KOPT-K1 (cell line): Measurements from ENCODE around the gene PTPN12.
"Not testable (repeated sequence)": the region's sequence is repeated elsewhere in the genome, so short reads cannot be mapped to it uniquely, and the experiment has no call there.

Experiments
- H3K27ac ChIP-seq: fragments of 200-600 bp; sonication (generic); 2 replicates; pipeline ENCODE4 v1.5.1; 2016; ENCODE audit warnings: antibody characterized with exemption, mild to moderate bottlenecking, low read depth, low read length; ENCODE audit not compliant: poor library complexity, severe bottlenecking
- H3K36me3 ChIP-seq: fragments of 200-600 bp; sonication (generic); 2 replicates; pipeline ENCODE4 v1.5.1; 2017; ENCODE audit warnings: antibody characterized with exemption, mild to moderate bottlenecking, low read length, moderate library complexity; ENCODE audit not compliant: insufficient read depth
- H3K9me3 ChIP-seq: fragments of 200-600 bp; sonication (generic); 2 replicates; pipeline ENCODE4 v1.5.1; 2017; ENCODE audit warnings: antibody characterized with exemption, low read length, mild to moderate bottlenecking; ENCODE audit not compliant: insufficient read depth, poor library complexity, severe bottlenecking

Gene PTPN12

GRCh38 chr7:77537136-77537777, at the start of gene PTPN12:
TSS of gene PTPN12 (plus strand) at chr7:77537295. CDS start at chr7:77537547, 252 bp downstream.
- H3K27ac ChIP-seq = peak within 1 kb of the TSS; percentile 36
- no peaks in the 10 kb centered on the region for H3K9me3 ChIP-seq
- H3K36me3 ChIP-seq = no peaks in the 10 kb centered on the region

- no peaks in the 10 kb centered on the region for H3K36me3 ChIP-seq
- peaks cover 5% of the 10 kb centered on the region for H3K9me3 ChIP-seq
- H3K27ac ChIP-seq = no peak overlapping the region
Observed at GRCh38 chr7:77488986-77489385, 48.1 kb upstream of the PTPN12 start.

- H3K9me3 ChIP-seq = peaks cover 15% of the 10 kb centered on the region
- no peak overlapping the region for H3K27ac ChIP-seq
- no peaks in the 10 kb centered on the region for H3K36me3 ChIP-seq
Observed at GRCh38 chr7:77497079-77497478, 40.0 kb upstream of the PTPN12 start.

GRCh38 chr7:77498659-77499379, 38.3 kb upstream of the PTPN12 start:
- H3K27ac ChIP-seq = no peak overlapping the region
- H3K36me3 ChIP-seq = no peaks in the 10 kb centered on the region
- peaks cover 11% of the 10 kb centered on the region for H3K9me3 ChIP-seq

GRCh38 chr7:77501192-77501515, 35.9 kb upstream of the PTPN12 start:
- no peaks in the 10 kb centered on the region for H3K36me3 ChIP-seq
- no peaks in the 10 kb centered on the region for H3K9me3 ChIP-seq
- H3K27ac ChIP-seq = no peak overlapping the region

- no peaks in the 10 kb centered on the region for H3K9me3 ChIP-seq
- H3K36me3 ChIP-seq = no peaks in the 10 kb centered on the region
- no peak overlapping the region for H3K27ac ChIP-seq
Observed at GRCh38 chr7:77504951-77505350, 32.1 kb upstream of the PTPN12 start.

- no peak overlapping the region for H3K27ac ChIP-seq
Observed at GRCh38 chr7:77506899-77507298, 30.2 kb upstream of the PTPN12 start.

GRCh38 chr7:77513002-77513670, 24.0 kb upstream of the PTPN12 start:
- not testable (repeated sequence) for H3K9me3 ChIP-seq, H3K36me3 ChIP-seq, H3K27ac ChIP-seq

More at GRCh38 chr7:77506899-77507298, 30.2 kb upstream of the PTPN12 start:
- Histone ChIP-seq H3K36me3 (no peaks in the 10 kb centered on the region), H3K9me3 (no peaks in the 10 kb centered on the region)

- Histone ChIP-seq H3K9me3 (no peaks in the 10 kb centered on the region), H3K36me3 (no peaks in the 10 kb centered on the region), H3K27ac (no peak overlapping the region)
Observed at GRCh38 chr7:77516085-77516484, 21.0 kb upstream of the PTPN12 start.

- Histone ChIP-seq H3K36me3 (no peaks in the 10 kb centered on the region), H3K9me3 (no peaks in the 10 kb centered on the region), H3K27ac (no peak overlapping the region)
Observed at GRCh38 chr7:77520261-77520660, 16.8 kb upstream of the PTPN12 start.

- H3K9me3 ChIP-seq, H3K36me3 ChIP-seq, H3K27ac ChIP-seq: not testable (repeated sequence)
Observed at GRCh38 chr7:77521537-77521936, 15.6 kb upstream of the PTPN12 start.

- Histone ChIP-seq H3K27ac (no peak overlapping the region), H3K36me3 (no peaks in the 10 kb centered on the region), H3K9me3 (no peaks in the 10 kb centered on the region)
Observed at GRCh38 chr7:77524731-77525130, 12.4 kb upstream of the PTPN12 start.

GRCh38 chr7:77525231-77525630, 11.9 kb upstream of the PTPN12 start:
- Histone ChIP-seq H3K9me3 (no peaks in the 10 kb centered on the region), H3K27ac (no peak overlapping the region), H3K36me3 (no peaks in the 10 kb centered on the region)

GRCh38 chr7:77528368-77528767, 8.7 kb upstream of the PTPN12 start:
- Histone ChIP-seq H3K27ac (no peak overlapping the region), H3K36me3 (no peaks in the 10 kb centered on the region), H3K9me3 (no peaks in the 10 kb centered on the region)

GRCh38 chr7:77529279-77529678, 7.8 kb upstream of the PTPN12 start:
- no peaks in the 10 kb centered on the region for H3K36me3 ChIP-seq
- no peak overlapping the region for H3K27ac ChIP-seq
- H3K9me3 ChIP-seq = no peaks in the 10 kb centered on the region

GRCh38 chr7:77531038-77531437, 6.1 kb upstream of the PTPN12 start:
- Histone ChIP-seq H3K27ac (no peak overlapping the region), H3K36me3 (no peaks in the 10 kb centered on the region), H3K9me3 (no peaks in the 10 kb centered on the region)
